GM12878 (cell line): ENCODE results near the gene BCKDHB. TPM values are rescaled to one million over a fixed set of nuclear protein-coding genes. Genes with fewer than 3 reads are reported as not detected.

ENCODE experiments used
- ATAC-seq: fragments of 200-7000 bp; cut with Tn5 transposase; 3 replicates; pipeline ENCODE4 v1.9.1; 2020; ENCODE audit warnings: mild to moderate bottlenecking, moderate library complexity
- BruUV-seq: library from RNA; stranded (reverse); fragments of 400-500 nt; replicated peaks from 2 replicates; lab custom pipeline; 2021; lab: Mats Ljungman, UMichigan
- CTCF ChIA-PET: fragments of 300-600 bp; sonication (Branson Sonifier 250); formaldehyde crosslinking; extraction: SDS; loops from one replicate; lab custom pipeline; 2021; ENCODE audit warnings: inconsistent platforms; lab: Yijun Ruan, JAX
- POLR2A ChIA-PET: fragments of 350-600 bp; formaldehyde crosslinking; extraction: SDS; loops from one replicate; lab custom pipeline; 2021; ENCODE audit warnings: inconsistent platforms; lab: Charles Lee
- RAD21 ChIA-PET: fragments of 300-600 bp; sonication (Branson Sonifier 250); formaldehyde crosslinking; loops from one replicate; lab custom pipeline; 2023; ENCODE audit warnings: antibody characterized with exemption; ENCODE audit not compliant: unreplicated experiment; lab: Charles Lee
- SMC1A ChIA-PET: fragments of 300-600 bp; sonication (Branson Sonifier 250); formaldehyde crosslinking; loops from one replicate; lab custom pipeline; 2023; ENCODE audit not compliant: unreplicated experiment, uncharacterized antibody; lab: Charles Lee
- DNase-seq: peaks from one replicate; pipeline ENCODE4 v3.0.0-alpha.2; 2011; ENCODE audit warnings: low read depth, low spot score
- FAIRE-seq: peaks from 3 replicates; lab custom pipeline; 2011; peaks lifted over from hg19 to GRCh38; lab: Jason Lieb, UNC
- H2AFZ ChIP-seq: 2 replicates; pipeline ENCODE4 v1.6.0; 2011; ENCODE audit warnings: low read depth, low read length, control low read depth; ENCODE audit not compliant: control insufficient read depth
- H3K27ac ChIP-seq: 2 replicates; pipeline ENCODE4 v1.5.1; 2011; ENCODE audit warnings: control low read depth; ENCODE audit not compliant: control insufficient read depth, insufficient read depth
- H3K27me3 ChIP-seq, 2 experiments: replicated peaks in 1 of 2; 2 replicates each; pipeline versions ENCODE4 v1.6.0 to v1.6.1; 2011; ENCODE audit warnings: low read length in 1 of 2; ENCODE audit not compliant: control insufficient read depth in 2 of 2, insufficient read depth in 2 of 2
- H3K36me3 ChIP-seq, 2 experiments: 2 replicates each; pipeline ENCODE4 v1.5.1; 2011; ENCODE audit warnings: low read length in 1 of 2; ENCODE audit not compliant: control insufficient read depth in 2 of 2, insufficient read depth in 2 of 2
- H3K4me1 ChIP-seq: 2 replicates; pipeline ENCODE4 v1.6.1; 2011; ENCODE audit warnings: mild to moderate bottlenecking, low read length, moderate library complexity, mixed read lengths; ENCODE audit not compliant: control insufficient read depth, insufficient read depth
- H3K4me2 ChIP-seq: 2 replicates; pipeline ENCODE4 v1.6.0; 2011; ENCODE audit warnings: control low read depth; ENCODE audit not compliant: control insufficient read depth, insufficient read depth
- H3K4me3 ChIP-seq: fragments of 200-600 bp; sonication (generic); 2 replicates; pipeline ENCODE4 v1.5.1; 2016
- H3K79me2 ChIP-seq: 2 replicates; pipeline ENCODE4 v1.6.0; 2011; ENCODE audit warnings: low read length; ENCODE audit not compliant: control insufficient read depth, insufficient read depth
- H3K9ac ChIP-seq: 2 replicates; pipeline ENCODE4 v1.8.0; 2011; ENCODE audit warnings: low read length, control low read depth, mixed read lengths; ENCODE audit not compliant: control insufficient read depth, insufficient read depth
- H3K9me3 ChIP-seq: replicated peaks from 3 replicates; pipeline ENCODE4 v1.5.1; 2011; ENCODE audit warnings: mild to moderate bottlenecking, low read length; ENCODE audit not compliant: control insufficient read depth, insufficient read depth
- H4K20me1 ChIP-seq: 2 replicates; pipeline ENCODE4 v1.6.0; 2011; ENCODE audit not compliant: control insufficient read depth, insufficient read depth
- ASH2L ChIP-seq: fragments of 300-600, 200-600 bp; sonication (generic); IDR thresholded peaks from 2 replicates; pipeline ENCODE4 v1.6.1; 2017; ENCODE audit warnings: low read depth, mild to moderate bottlenecking, borderline replicate concordance
- ATF2 ChIP-seq: IDR thresholded peaks from 2 replicates; pipeline ENCODE4 v1.6.1; 2012; ENCODE audit warnings: low read length, inconsistent platforms
- BMI1 ChIP-seq: fragments of 450-650 bp; IDR thresholded peaks from 2 replicates; pipeline ENCODE4 v1.6.1; 2016; ENCODE audit warnings: mild to moderate bottlenecking, moderate library complexity, borderline replicate concordance
- E2F4 ChIP-seq: IDR thresholded peaks from 2 replicates; pipeline ENCODE4 v1.6.1; 2012; ENCODE audit warnings: low read depth, low read length, improper control_type of control experiment
- ETV6 ChIP-seq, 2 experiments: fragments of 450-650 bp in 1 of 2; IDR thresholded peaks in 1 of 2; conservative IDR thresholded peaks in 1 of 2; 2 replicates each; pipeline ENCODE4 v1.6.1; 2014; ENCODE audit warnings: antibody characterized with exemption in 1 of 2, borderline replicate concordance in 1 of 2, low read depth in 1 of 2, mild to moderate bottlenecking in 1 of 2, moderate library complexity in 1 of 2
- HDAC6 ChIP-seq: fragments of 200-600 bp; sonication (generic); IDR thresholded peaks from one replicate; pipeline ENCODE4 v1.8.0; 2017; ENCODE audit warnings: antibody characterized with exemption; ENCODE audit not compliant: unreplicated experiment
- IKZF2 ChIP-seq, 2 experiments: fragments of 450-650 bp; IDR thresholded peaks; 2 replicates each; pipeline ENCODE4 v1.6.1; 2017; ENCODE audit warnings: mild to moderate bottlenecking in 2 of 2, moderate library complexity in 2 of 2
- IRF3 ChIP-seq: fragments of 450-650 bp; IDR thresholded peaks from 2 replicates; pipeline ENCODE4 v1.6.1; 2014; ENCODE audit warnings: mild to moderate bottlenecking
- NBN ChIP-seq: fragments of 450-650 bp; IDR thresholded peaks from 2 replicates; pipeline ENCODE4 v1.6.1; 2016
- NFXL1 ChIP-seq: fragments of 450-650 bp; IDR thresholded peaks from 2 replicates; pipeline ENCODE4 v1.6.1; 2017; ENCODE audit warnings: antibody characterized with exemption, mild to moderate bottlenecking, borderline replicate concordance
- POLR2AphosphoS2 ChIP-seq: IDR thresholded peaks from 2 replicates; pipeline ENCODE4 v1.6.1; 2011; ENCODE audit warnings: low read depth, mild to moderate bottlenecking, low read length, improper control_type of control experiment, moderate library complexity
- ZNF24 ChIP-seq: fragments of 450-650 bp; IDR thresholded peaks from 2 replicates; pipeline ENCODE4 v1.6.1; 2017; ENCODE audit warnings: antibody characterized with exemption, mild to moderate bottlenecking
- ZSCAN29 ChIP-seq: fragments of 450-650 bp; IDR thresholded peaks from 2 replicates; pipeline ENCODE4 v1.6.1; 2017; ENCODE audit warnings: mild to moderate bottlenecking, moderate library complexity
- WGBS: methylation state at CpG from one replicate; pipeline ENCODE4 v1.1.6; 2016; ENCODE audit warnings: low lambda C conversion rate; ENCODE audit not compliant: insufficient replicate concordance, insufficient coverage; ENCODE audit errors: missing lambda C conversion rate; 5-methylcytosine and 5-hydroxymethylcytosine counted together
- in situ Hi-C: fragments of 300-500 bp; cut with MboI; formaldehyde crosslinking; loops from 9 replicates; pipeline ENCODE4 v1.14.3; 2018; ENCODE audit warnings: mixed read lengths
- intact Hi-C: fragments of 100-400 bp; cut with micrococcal nuclease; formaldehyde crosslinking; loops from one replicate; pipeline ENCODE4 v1.14.2; 2022; ENCODE audit not compliant: unreplicated experiment
- polyA plus RNA-seq, 11 experiments: library from polyadenylated mRNA; depleted of rRNA in 4 of 11; unstranded in 6 of 11; stranded (reverse) in 5 of 11; fragments of >200 nt; fragmentation: Nextera tagmentation in 4 of 11; fragmentation: Illumina TruSeq in 1 of 11; extraction: Ambion mirVana in 4 of 11; extraction: Trizol in 1 of 11; gene quantifications; 1 replicate in 1 of 11; 2 replicates in 10 of 11; pipeline versions ENCODE4 v1.2.1 to v1.2.3, GENCODE V29; 2011 to 2016; ENCODE audit warnings: inconsistent platforms in 2 of 11, missing spikeins in 2 of 11, low read depth in 1 of 11
- total RNA-seq, 4 experiments: library from RNA; depleted of rRNA in 3 of 4; stranded (reverse); fragments of >200 nt in 3 of 4; fragmentation: Illumina TruSeq in 1 of 4; extraction: Trizol in 1 of 4; gene quantifications; 2 replicates each; pipeline versions ENCODE4 v1.2.1 to v1.2.3, GENCODE V29; 2013 to 2021
- TF ChIP-seq, protein P1 (sequence below): fragments of 450-650 bp; IDR thresholded peaks from 2 replicates; pipeline ENCODE4 v1.6.1; 2016; ENCODE audit warnings: mild to moderate bottlenecking, moderate library complexity, borderline replicate concordance

BCKDHB gene
- total and polyA plus RNA-seq, 10 of the 15 experiments (the other 5 are each of a cell fraction or from before 2014, with no cell fraction given) = 12.9 to 57.1 (median 25.3) TPM

DNA sequence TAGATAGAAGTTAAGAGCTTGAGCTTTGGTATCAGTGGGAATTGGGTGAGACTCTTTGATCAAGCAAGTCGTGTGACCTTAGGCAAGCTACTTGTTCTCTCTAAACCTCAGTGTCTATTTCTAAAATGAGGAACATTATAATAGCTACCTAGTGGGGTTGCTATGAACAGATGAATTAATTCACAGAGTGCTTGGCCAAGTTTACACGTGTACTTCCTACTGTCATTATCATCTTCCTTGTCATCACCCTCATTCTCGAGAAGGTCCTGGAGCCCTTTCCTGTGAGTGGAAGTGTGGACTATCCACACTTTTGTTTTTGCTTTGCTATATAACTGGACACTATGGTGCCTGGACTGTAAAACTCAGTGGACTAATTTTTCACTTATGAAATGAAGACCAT lies 64.0 kb downstream of the BCKDHB start:
- no peak for DNase-seq
- Histone ChIP-seq H3K9me3 (no peaks in the 10 kb centered on the region), H4K20me1 (no peaks in the 10 kb centered on the region), H3K4me1 (peaks cover 3% of the 10 kb centered on the region; the same call in 1 of the 2 replicates), H3K9ac (no peak overlapping the region), H3K4me2 (no peak overlapping the region), H3K36me3 (no peaks in the 10 kb centered on the region), H3K27me3 (no peaks in the 10 kb centered on the region), H3K4me3 (no peak overlapping the region), H3K27ac (no peak overlapping the region), H2AFZ (no peak overlapping the region), H3K79me2 (no peaks in the 10 kb centered on the region)
- ChIA-PET RAD21 (no interaction called here), CTCF (interaction anchor here (1.9 kb wide), 1 partner anchor 9 kb away, joined by 4 read pairs; no protein-coding TSS in a partner anchor), POLR2A (interaction anchor here (0.7 to 1.1 kb wide), 2 partner anchors 35 to 64 kb away, joined by 3 read pairs; partner anchors contain the start of gene BCKDHB), SMC1A (interaction anchor here (1.0 to 2.1 kb wide), 4 partner anchors 17 to 43 kb away, joined by 3 to 8 read pairs (median 4); no protein-coding TSS in a partner anchor)
- BruUV-seq = no TSS peak
- in situ Hi-C loops (no loop called here), intact Hi-C loops (no loop called here)
- TF ChIP-seq, protein P1, sequence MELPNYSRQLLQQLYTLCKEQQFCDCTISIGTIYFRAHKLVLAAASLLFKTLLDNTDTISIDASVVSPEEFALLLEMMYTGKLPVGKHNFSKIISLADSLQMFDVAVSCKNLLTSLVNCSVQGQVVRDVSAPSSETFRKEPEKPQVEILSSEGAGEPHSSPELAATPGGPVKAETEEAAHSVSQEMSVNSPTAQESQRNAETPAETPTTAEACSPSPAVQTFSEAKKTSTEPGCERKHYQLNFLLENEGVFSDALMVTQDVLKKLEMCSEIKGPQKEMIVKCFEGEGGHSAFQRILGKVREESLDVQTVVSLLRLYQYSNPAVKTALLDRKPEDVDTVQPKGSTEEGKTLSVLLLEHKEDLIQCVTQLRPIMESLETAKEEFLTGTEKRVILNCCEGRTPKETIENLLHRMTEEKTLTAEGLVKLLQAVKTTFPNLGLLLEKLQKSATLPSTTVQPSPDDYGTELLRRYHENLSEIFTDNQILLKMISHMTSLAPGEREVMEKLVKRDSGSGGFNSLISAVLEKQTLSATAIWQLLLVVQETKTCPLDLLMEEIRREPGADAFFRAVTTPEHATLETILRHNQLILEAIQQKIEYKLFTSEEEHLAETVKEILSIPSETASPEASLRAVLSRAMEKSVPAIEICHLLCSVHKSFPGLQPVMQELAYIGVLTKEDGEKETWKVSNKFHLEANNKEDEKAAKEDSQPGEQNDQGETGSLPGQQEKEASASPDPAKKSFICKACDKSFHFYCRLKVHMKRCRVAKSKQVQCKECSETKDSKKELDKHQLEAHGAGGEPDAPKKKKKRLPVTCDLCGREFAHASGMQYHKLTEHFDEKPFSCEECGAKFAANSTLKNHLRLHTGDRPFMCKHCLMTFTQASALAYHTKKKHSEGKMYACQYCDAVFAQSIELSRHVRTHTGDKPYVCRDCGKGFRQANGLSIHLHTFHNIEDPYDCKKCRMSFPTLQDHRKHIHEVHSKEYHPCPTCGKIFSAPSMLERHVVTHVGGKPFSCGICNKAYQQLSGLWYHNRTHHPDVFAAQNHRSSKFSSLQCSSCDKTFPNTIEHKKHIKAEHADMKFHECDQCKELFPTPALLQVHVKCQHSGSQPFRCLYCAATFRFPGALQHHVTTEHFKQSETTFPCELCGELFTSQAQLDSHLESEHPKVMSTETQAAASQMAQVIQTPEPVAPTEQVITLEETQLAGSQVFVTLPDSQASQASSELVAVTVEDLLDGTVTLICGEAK = no peak
- no peak for TF ChIP-seq POLR2AphosphoS2
- TF ChIP-seq ATF2 = no peak
- TF ChIP-seq ASH2L = no peak
- no peak for TF ChIP-seq ZNF24
- no peak for TF ChIP-seq ZSCAN29
- TF ChIP-seq IKZF2 (IDR thresholded peaks at IDR 0.05) = no peak
- no peak for TF ChIP-seq NBN
- no peak for TF ChIP-seq E2F4
- no peak for TF ChIP-seq NFXL1
- no peak for TF ChIP-seq IRF3
- TF ChIP-seq BMI1 = no peak
- no peak for TF ChIP-seq HDAC6
- no peak for TF ChIP-seq ETV6 (conservative IDR thresholded peaks at IDR 0.05 in 1 of 2, IDR thresholded peaks at IDR 0.05 in 1 of 2; ENCODE audit: borderline replicate concordance in 1 of 2, low read depth in 1 of 2)
- FAIRE-seq = no peak
- no peak for ATAC-seq
- WGBS = 80% methylated on average over 3 of the region's 3 CpGs
